Central memory CD4-positive, alpha-beta T cell (primary cell): ENCODE results near the gene DIPK1C.

Experiments used
- DNase-seq: peaks from one replicate; pipeline ENCODE4 v3.0.0; 2022

The DIPK1C gene

DNA sequence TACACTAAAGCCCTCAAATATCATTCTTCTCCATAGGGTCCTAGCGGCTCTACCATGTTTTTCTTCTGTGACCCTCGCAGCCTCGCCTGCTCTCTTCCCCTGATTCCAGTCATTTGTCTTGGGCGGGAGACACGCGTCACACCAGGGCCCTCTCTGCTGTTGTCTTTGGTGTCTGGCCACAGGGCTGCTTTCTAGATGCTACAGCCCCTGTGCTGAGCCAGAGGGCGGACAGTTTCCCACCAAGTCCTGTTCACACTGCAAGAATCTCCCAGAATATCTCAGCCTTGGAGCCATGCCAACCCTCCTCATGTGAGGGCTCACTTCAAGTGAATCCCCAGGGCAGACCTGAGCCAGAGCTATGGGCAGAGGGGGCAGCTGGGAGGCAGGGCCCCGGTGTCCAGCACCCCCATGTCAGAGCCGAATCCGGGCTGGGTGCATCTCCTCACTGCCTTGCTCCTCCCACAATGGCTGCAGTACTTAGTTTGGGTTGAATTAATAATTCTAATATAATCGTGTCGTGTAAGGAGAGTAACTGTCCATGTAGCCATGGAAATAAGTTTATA lies 42.1 kb downstream of the DIPK1C start:
- DNase-seq = no peak

DNA sequence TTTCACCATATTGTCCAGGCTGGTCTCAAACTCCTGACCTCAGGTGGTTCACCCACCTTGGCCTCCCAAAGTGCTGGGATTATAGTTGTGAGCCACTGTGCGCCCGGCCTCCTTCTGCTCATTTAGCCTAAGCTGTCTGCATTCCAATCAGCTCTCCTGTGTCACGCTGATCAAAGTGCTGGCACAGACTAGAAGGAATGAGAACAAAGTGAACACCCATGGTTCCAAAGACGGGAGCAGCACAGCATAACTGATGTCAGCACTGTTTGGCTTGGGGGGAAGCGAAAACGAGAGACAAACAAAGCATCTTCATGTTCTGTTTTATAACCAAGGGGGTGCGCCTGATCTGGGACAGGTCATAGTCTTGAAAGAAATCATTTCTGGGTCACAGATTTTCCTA lies 43.3 kb downstream of the DIPK1C start:
- no peak for DNase-seq

DNA sequence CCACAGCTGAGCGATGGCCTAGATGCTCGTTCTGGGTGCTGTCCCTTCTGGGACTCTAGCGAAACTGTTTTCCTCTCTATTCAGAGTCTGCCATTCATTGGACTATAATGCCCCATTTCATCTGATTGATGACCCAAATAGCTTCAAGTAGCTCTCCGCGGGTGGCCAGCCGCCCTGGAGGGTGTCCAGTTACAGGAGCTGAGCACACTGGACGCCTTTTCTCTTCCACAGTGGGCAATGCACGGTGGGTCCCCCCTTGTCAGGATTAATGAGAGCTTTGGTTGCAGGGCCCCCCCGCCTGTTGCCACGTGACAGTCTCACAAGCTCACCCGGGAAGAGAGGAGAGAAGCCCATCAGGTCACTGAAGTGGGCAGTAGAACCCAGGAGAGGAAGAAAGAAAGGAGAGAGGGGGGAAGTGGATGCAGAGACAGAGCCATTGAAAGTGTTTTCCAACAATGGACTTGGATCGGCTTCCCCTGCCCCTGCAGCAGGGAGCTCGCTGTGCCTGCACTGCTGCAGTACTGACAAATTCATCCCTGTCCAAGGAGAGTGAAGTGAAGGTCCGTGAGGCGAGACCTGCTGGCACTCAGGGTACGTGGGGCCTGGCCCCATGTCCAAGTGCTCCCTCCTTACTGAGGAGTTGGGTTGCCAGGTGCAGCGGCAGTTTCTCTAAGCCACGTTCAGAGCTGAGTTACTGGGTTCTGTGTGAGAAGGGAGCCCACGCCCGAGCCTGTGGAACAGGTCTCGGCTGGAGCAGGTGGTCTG lies 44.8 kb downstream of the DIPK1C start:
- DNase-seq = no peak

DNA sequence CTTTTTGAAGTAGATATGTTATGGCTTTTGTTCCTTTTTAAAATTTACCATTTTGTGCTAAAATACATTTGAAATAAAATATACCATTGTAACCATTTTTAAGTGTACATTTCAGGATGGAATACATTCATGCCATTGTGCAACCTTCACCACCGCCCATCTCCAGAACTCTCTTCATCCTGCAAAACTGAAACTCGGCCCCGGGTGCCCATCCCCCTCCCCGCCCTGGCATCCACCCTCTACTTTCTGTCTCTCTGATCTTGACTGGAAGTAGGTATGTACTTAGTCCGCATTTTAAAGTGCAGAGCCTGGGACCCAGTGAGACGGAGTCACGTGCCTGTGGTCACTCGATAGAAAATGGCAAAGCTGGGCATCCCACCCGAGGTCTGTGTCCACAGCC lies 45.6 kb downstream of the DIPK1C start:
- DNase-seq = peak; percentile 27

DNA sequence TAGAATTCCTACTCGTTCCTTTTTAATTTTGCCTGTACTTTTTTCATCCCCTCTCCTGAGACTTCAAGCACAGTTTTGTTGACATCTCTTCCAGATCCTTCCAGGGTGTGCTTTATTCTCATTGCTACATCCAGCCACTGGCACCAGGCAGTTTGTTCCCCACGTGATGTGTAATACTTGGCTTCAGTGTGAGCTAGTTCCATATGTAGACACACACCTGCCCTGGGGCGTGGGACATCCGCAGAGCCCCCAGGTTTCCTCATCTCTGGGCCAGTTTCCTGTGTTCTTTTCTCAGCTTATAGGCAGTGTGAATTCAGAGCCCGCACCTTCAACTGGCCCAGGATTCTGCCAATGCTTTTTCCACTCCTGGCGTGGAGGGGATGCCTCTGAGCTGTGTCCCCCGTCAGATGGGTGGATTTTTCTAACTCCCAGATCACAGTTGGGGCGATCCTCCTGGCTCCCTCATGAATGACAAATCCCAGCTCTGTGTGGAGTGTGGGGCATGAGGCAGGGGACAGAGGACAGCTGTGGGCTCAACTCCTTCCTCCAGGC lies 46.6 kb downstream of the DIPK1C start:
- no peak for DNase-seq

DNA sequence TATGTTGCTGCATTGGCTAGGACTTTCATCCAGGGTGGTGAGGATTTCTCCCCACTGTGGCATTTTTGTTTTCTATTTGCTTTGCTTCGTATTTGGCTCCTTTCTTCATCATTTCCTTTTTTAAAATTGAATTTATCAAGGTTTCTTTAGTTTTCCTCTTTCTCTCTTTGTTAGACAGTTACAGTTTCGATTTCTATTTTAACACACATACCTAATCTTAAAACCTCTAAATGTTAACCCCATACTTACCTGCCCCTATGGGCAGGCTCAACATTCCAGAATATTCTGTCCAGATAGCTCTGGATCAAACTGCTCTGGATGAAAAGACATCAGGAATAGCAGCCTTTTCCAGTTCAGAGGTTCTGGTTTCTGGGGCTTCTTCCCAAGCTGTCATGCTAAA lies 49.2 kb downstream of the DIPK1C start:
- DNase-seq = no peak

DNA sequence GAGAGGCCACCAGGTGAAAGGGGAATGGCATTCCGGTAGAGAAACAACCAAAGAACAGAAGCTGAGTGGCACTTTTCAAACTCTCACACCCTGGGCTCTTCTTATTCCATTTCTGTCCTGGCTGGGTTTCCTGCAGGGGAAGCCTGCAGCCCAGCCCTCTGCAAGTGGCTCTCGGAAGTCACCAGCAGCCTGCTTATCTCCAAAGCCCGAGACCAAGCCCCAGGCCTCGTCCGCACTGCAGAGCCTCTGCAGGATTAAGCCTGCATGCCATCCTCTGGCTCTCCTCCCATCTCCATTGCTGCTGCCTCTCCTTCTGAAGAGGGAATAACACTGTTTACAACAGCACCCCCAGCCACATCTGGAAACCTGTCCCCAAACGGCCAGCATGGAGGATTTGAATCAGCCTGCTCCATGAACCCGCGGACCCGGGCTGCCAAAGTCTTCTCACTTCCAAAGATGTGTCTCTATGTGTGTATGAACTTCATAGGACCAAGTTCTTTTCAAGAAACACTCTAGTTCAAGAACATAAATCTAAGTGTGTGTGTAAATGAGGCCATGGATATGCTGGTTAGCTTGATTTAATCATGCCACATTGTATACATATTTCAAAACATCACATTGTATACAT lies 54.2 kb downstream of the DIPK1C start:
- no peak for DNase-seq

DNA sequence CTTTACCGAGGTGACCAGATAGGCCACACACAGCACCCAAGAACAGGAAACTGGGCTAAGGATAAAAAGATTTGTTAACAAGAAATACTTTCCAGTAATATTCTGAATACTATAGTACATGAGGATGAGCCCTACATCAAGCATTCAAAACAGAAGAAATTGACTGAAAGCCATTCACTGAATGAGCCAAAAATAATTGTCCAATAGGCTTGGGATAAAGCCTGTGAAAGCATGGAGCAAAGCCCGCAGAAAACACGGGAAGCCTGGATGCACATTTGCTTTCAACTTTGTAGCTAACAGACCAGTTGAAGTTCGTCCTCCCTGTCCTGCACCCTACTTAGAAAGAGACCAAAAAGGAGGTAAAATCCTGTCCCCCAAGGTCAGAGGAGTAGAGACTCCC lies 56.3 kb downstream of the DIPK1C start:
- DNase-seq = no peak

DNA sequence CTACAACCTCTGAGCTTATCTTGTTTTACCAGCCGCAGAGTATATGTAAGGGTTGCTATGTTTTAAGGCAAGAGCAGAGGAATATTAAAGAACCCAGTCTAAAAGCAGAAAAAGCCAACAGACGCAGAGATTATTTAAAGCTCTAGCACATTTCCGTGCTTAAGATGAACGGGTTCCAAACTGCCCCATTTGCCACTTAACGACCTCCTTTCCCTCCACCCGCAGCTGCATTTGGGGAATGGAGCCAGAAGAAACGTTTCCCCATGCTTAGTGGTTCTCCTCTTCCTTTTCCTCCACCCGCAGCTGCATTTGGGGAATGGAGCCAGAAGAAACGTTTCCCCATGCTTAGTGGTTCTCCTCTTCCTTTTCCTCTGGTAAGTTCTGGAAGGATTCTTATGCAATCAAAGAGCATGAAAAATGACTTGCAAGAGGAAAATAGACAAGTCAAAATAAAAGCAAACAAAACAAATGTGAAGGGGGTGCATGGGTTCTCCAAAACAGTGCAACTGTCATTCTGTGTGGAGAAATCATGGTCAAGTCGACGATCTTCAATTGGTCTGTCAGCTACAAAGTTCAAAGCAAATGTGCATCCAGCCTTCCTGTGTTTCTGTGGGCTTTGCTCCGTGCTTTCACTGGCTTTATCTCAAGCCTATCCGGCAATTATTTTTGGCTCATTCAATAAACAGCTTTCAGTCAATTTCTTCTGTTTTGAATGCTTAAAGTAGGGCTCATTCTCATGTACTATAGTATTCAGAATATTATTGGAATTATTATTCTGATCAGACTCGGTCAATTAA lies 57.8 kb downstream of the DIPK1C start:
- DNase-seq = no peak

DNA sequence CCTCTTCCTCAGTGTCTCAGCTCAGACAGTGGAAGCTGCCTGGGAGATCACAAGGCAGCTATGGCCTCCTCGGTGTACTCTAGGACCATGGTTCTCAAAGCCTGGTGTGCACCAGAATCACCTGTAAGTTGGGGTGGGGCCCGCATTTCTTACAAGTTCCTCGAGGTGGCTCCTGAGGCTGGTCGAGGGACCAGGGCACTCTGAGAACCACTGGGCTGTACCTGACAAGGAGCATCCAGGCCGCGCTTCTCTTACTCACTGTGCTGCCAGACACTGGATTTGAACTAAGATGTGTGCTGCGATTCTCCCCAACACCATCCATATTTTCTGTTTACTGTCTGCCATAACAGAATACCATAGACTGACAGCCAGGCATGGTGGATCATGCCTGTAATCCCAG lies 59.5 kb downstream of the DIPK1C start:
- DNase-seq = no peak

DNA sequence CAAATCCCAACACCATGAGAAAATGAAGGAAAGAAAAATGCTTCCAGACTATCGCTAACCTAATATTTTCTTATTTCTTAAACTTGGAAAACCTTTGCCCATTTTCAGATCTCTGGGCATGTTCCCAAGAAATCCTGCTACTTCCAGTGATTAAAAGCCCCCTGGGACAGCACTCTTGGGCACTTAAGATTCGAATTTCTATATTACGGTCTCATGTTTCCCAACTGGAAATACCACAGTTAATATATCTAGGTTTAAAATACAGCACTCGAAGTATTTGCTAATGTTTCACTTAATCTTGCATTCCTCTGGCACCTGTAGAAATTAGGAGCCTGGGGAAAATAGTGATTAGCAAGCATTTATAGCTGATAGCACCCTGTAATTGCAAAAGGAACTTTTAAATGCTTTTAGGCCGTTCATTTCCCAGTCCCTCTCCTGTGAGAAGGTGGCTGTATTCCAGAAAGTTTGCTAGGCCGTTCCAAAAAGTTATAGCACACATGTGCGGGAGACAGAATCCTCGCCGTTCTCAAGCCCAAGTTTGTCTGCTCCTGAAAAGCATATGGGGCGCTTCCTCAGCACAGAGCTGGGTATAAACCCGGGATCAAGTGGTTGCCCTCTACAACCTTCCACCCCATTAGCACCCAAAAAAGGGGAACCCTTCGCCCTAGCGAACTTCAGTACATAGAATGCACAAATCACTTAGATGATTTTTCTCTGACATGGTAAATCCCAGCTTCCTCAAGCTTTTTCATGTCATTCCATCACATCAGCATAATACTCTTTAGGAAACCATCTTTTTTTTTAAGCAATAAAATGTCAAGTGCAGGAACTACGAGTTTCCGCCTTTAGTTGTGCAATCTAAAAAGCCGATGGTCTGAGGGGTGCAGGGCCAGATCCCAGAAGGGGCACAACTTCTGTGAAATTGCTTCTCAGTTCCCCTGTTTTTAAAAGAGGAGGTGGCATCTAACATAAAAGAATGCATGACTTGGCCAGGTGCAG lies 60.6 kb downstream of the DIPK1C start:
- DNase-seq = no peak

DNA sequence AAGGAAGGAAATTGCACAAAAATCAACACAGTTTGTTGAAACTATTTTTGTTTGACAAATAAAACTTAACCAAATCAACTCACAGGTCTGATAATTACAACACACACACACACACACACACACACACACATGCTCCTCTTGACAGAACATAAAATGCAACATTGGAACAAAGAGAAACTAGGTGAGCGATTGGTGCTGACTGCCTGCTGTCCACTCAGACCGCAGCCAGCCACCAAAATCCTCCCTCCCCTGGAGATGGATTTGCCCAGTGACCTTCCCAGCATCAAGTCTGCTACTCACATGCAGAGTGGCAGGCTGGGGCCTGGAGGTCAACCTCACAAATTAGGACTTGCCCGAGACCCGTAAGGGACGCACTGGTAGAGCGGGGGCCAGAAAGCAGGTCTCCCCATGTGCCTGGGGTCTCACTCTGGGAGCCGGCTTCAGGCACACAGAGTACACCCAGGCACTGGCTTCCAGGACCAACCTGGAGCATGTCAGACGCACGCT lies 61.4 kb downstream of the DIPK1C start:
- DNase-seq = no peak

DNA sequence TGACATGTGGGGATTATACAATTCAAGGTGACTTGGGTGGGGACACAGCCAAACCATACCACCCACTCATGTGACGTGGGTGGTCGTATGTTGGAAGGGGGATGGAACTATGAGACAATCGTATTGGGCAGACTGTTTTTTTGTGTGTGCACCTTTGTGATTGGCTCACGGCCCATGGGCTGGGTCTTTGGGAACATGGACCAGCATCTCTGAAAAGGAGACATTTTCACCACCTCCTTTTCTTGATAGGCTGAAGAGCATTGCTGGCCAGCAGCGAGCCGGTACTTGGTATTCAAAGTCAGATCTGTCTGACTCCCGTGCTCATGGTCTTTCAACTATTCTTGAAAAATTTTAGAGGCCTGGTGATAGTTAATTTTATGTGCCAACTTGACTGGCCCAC lies 62.1 kb downstream of the DIPK1C start:
- no peak for DNase-seq

DNA sequence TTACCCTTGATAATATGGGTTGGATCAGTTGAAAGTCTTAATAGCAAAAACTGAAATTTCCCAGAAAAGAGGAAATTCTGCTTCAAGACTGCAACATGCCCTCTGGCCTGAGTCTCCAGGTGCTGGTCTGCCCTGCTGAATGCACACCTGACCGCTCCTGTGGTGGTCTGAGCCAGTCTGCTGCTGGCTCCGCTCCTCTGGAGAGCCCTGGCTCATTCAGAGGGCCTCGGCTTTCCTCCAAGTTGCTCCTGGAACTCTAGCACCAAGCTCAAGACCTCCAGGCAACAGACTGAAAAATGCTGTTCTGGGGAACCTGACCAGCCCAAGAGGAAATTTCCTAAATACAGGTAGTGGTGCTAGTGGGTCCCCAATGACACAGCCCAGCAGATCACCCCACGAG lies 64.8 kb downstream of the DIPK1C start:
- no peak for DNase-seq

DNA sequence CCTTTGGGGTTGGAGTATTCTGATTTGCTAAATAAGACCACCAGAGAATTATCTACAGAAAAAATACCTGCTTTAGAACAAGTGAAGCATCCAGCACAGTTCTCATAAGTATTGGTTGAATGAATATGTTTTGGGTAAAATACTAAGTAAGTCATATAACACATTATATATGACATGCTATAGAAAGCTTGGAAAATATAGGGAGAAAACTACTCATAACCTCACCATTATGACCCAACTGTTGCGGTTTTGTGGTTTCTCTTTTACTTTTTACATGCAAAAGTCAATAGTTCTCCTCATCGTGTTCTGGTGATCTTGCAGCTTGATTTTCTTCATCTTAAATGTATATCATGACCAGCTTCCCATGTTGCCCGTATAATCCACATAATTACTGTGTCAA lies 66.2 kb downstream of the DIPK1C start:
- DNase-seq = no peak

DNA sequence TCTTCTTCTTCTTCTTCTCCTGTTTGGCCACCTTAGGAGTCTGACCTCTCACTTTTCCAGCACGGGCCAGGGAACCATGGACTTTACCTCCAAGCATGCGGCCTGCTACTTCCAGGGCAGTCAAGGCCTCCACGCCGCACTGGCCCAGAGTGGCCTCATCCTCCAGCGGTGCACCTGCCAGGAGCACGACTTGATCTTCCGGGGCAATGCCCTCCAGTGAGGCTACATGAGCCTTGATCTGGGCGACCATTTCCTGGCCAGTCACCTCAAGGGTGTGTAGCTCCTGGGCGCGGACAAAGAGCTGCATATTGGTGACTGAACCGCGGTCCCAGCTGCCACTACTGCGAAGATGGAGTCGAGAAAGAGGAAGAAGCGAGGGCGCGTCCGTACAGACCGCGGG lies 67.1 kb downstream of the DIPK1C start:
- no peak for DNase-seq

DNA sequence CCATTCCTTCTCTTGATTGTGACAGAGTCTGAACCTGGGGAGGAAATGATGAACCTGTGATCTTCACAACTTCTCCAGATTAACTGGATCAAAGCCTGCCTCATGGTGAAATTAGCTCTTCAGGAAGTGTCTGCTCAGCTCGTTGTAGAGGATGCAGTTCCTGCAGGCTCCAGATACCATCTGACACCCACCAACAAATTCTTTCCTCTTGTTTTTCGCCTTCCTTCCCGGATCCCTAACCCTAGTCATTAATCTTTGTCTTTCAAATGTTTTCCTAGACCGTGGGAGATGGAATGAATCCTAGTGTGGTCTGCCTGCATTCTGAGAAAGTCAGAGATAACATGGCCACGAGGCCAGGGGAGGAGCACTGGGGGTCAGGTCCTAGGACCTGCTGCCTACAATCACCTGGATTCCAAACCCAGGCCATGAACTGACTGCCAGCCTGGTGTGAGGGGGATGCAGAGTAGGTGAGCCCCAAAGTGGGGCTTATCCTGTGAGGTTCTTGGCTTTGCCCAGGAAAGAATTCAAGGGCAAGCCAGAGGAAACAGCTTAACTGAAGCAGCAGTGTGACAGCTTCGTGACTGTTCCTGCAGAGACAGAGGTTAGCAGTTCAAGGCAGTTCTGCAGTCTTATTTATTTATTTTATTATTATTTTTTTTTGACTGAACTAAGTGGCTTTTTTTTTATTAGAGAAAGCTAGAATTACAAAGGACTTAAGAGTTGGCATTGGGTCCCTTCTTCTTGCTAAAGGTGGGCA lies 67.8 kb downstream of the DIPK1C start:
- no peak for DNase-seq

DNA sequence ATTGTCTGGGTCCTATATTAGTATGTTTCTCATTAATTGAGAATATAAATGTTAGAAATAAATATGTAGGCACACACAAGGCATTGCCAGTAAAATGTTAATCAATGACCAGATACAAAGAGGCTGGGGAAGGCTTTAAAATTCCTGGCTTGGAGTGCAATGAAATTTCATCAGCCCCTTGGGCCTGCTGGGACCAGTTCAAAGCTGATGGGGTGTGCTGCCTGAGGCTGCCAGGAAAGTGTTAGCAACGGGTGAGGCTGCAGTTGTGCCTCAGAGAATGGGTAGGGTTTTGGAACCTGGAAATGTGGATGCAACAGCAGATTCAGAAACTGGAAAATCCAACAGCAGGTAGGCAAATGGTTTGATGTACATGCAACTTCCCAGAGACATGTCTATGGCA lies 68.9 kb downstream of the DIPK1C start:
- no peak for DNase-seq

DNA sequence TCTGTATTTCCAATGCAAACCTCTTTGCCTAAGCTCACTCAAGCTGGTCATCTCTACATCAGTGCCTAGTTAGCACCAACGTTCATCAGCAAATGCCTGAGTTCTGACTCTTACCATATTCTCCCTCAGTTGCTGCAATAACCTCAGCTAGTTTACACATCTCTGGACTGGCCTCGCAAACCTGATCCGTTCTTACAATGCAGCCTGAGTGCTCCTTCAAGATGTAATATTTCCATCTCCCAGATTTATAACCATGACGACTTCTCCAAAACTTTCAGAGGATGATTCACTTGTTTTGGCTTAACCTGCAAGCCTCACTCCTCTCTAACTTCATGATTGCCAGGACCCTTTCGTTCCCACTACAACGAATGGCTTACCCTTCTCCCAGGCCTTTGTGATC lies 69.7 kb downstream of the DIPK1C start:
- no peak for DNase-seq
